Neural cell (in vitro differentiated cells): ENCODE measurements around the gene TMEM187. TPM values are rescaled to one million over a fixed set of nuclear protein-coding genes. Genes with fewer than 3 reads are reported as not detected.

Experiments used
- H2AFZ ChIP-seq: fragments of 200-600, 300-800 bp; sonication (generic), shearing (Covaris generic); 2 replicates; pipeline ENCODE4 v1.6.0; 2014; ENCODE audit warnings: low read depth, mild to moderate bottlenecking, antibody characterized with exemption, low read length, moderate library complexity
- H3F3A ChIP-seq: fragments of 200-600 bp; shearing (Covaris generic); 2 replicates; pipeline ENCODE4 v1.6.1; 2016; ENCODE audit warnings: mild to moderate bottlenecking, moderate library complexity, mixed read lengths, antibody characterized with exemption, low read length; ENCODE audit not compliant: insufficient read depth, poor library complexity, severe bottlenecking
- H3K27ac ChIP-seq: fragments of 200-600, 300-800 bp; sonication (generic), shearing (Covaris generic); 2 replicates; pipeline ENCODE4 v1.5.1; 2014; ENCODE audit warnings: mild to moderate bottlenecking, low read length, moderate library complexity
- H3K27me3 ChIP-seq: fragments of 300-800, 200-600 bp; sonication (generic), shearing (Covaris generic); 2 replicates; pipeline ENCODE4 v1.6.0; 2014; ENCODE audit warnings: mild to moderate bottlenecking, low read depth, low read length, moderate library complexity; ENCODE audit not compliant: insufficient read depth
- H3K36me3 ChIP-seq: fragments of 300-800, 200-600 bp; sonication (generic), shearing (Covaris generic); 2 replicates; pipeline ENCODE4 v1.5.1; 2014; ENCODE audit warnings: mild to moderate bottlenecking, antibody characterized with exemption, low read length, moderate library complexity; ENCODE audit not compliant: insufficient read depth
- H3K4me2 ChIP-seq: fragments of 300-800, 200-600 bp; sonication (generic), shearing (Covaris generic); 2 replicates; pipeline ENCODE4 v1.6.0; 2014; ENCODE audit warnings: mild to moderate bottlenecking, low read length
- H3K4me3 ChIP-seq: fragments of 300-800, 200-600 bp; sonication (generic), shearing (Covaris generic); 2 replicates; pipeline ENCODE4 v1.5.1; 2014; ENCODE audit warnings: mild to moderate bottlenecking, low read length, moderate library complexity
- H3K79me2 ChIP-seq: fragments of 200-600 bp; shearing (Covaris generic); replicated peaks from 2 replicates; pipeline ENCODE4 v1.6.0; 2014; ENCODE audit warnings: mild to moderate bottlenecking, low read length, moderate library complexity; ENCODE audit not compliant: insufficient read depth
- H3K9ac ChIP-seq: fragments of 300-800, 200-600 bp; sonication (generic), shearing (Covaris generic); 2 replicates; pipeline ENCODE4 v1.6.1; 2016; ENCODE audit warnings: mild to moderate bottlenecking, low read length, mixed read lengths
- H3K9me2 ChIP-seq: fragments of 200-600 bp; shearing (Covaris generic); 2 replicates; pipeline ENCODE4 v1.6.1; 2016; ENCODE audit warnings: mild to moderate bottlenecking, low read length, mixed read lengths; ENCODE audit not compliant: insufficient read depth
- H3K9me3 ChIP-seq: fragments of 200-600, 300-800 bp; sonication (generic), shearing (Covaris generic); 2 replicates; pipeline ENCODE4 v1.6.1; 2016; ENCODE audit warnings: mild to moderate bottlenecking, mixed run types, low read length, moderate library complexity, mixed read lengths
- H4K20me1 ChIP-seq: fragments of 200-600 bp; shearing (Covaris generic); 2 replicates; pipeline ENCODE4 v1.6.1; 2016; ENCODE audit warnings: mild to moderate bottlenecking, mixed run types; ENCODE audit not compliant: insufficient read depth
- EP300 ChIP-seq: fragments of 450-650 bp; conservative IDR thresholded peaks from 2 replicates; pipeline ENCODE4 v1.6.1; 2014; ENCODE audit warnings: antibody characterized with exemption, mild to moderate bottlenecking, moderate library complexity; ENCODE audit not compliant: poor library complexity, severe bottlenecking
- EZH2 ChIP-seq: fragments of 200-600, 300-800 bp; shearing (Covaris generic), sonication (generic); IDR thresholded peaks from 2 replicates; pipeline ENCODE4 v1.6.1; 2014; ENCODE audit warnings: antibody characterized with exemption, low read length, borderline replicate concordance, mild to moderate bottlenecking; ENCODE audit not compliant: insufficient read depth, poor library complexity, severe bottlenecking
- MXI1 ChIP-seq: fragments of 450-650 bp; conservative IDR thresholded peaks from 2 replicates; pipeline ENCODE4 v1.6.1; 2014; ENCODE audit warnings: antibody characterized with exemption, mild to moderate bottlenecking; ENCODE audit not compliant: poor library complexity, severe bottlenecking
- POLR2AphosphoS5 ChIP-seq: IDR thresholded peaks from 2 replicates; pipeline ENCODE4 v1.6.1; 2012
- RAD21 ChIP-seq: fragments of 450-650 bp; conservative IDR thresholded peaks from 2 replicates; pipeline ENCODE4 v1.6.1; 2014; ENCODE audit warnings: antibody characterized with exemption, mild to moderate bottlenecking, moderate library complexity
- SMC3 ChIP-seq: fragments of 450-650 bp; conservative IDR thresholded peaks from 2 replicates; pipeline ENCODE4 v1.6.1; 2014; ENCODE audit warnings: antibody characterized with exemption, mild to moderate bottlenecking, moderate library complexity; ENCODE audit not compliant: poor library complexity
- TAF1 ChIP-seq: IDR thresholded peaks from 2 replicates; pipeline ENCODE4 v1.6.1; 2012; ENCODE audit warnings: low read depth
- polyA plus RNA-seq: library from polyadenylated mRNA; depleted of rRNA; stranded (reverse); fragments of >200 nt; gene quantifications from 2 replicates; pipeline ENCODE4 v1.2.3, GENCODE V29; 2014
- TF ChIP-seq, protein P1 (sequence below): fragments of 450-650 bp; IDR thresholded peaks from 2 replicates; pipeline ENCODE4 v1.5.1; 2014; ENCODE audit warnings: antibody characterized with exemption, mild to moderate bottlenecking, moderate library complexity; ENCODE audit not compliant: poor library complexity, severe bottlenecking
- TF ChIP-seq, protein P2 (sequence below): IDR thresholded peaks from 2 replicates; pipeline ENCODE4 v1.6.1; 2012; ENCODE audit warnings: borderline replicate concordance

The TMEM187 gene
- polyA plus RNA-seq, 1 donor from 2014 or later, result 5.2 TPM

DNA sequence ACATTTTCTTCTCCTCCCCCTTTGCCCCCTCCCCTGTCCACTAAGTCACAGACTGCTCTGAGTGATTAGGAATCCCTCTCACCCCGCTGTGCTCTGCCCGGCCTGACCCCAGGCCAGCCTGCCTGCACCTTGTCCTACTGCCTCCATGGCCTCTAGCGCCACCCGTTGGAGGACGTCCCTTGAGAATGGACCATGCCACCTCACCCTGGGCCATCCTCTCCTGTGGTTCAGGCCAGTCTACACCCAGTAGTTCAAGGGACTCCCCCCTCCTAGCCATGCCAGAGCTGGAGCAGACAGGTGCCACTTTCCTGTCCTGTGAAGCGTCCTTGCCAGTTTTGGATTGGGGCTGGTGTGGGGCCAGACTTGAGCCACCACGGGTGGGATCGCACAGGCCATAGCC lies 56.9 kb downstream of the TMEM187 start:
- H2AFZ ChIP-seq, result no peak overlapping the region
- TF ChIP-seq EP300 (no peak), MXI1 (no peak), EZH2 (no peak), TAF1 (no peak), RAD21 (no peak), SMC3 (no peak), POLR2AphosphoS5 (no peak)
- TF ChIP-seq, protein P1, sequence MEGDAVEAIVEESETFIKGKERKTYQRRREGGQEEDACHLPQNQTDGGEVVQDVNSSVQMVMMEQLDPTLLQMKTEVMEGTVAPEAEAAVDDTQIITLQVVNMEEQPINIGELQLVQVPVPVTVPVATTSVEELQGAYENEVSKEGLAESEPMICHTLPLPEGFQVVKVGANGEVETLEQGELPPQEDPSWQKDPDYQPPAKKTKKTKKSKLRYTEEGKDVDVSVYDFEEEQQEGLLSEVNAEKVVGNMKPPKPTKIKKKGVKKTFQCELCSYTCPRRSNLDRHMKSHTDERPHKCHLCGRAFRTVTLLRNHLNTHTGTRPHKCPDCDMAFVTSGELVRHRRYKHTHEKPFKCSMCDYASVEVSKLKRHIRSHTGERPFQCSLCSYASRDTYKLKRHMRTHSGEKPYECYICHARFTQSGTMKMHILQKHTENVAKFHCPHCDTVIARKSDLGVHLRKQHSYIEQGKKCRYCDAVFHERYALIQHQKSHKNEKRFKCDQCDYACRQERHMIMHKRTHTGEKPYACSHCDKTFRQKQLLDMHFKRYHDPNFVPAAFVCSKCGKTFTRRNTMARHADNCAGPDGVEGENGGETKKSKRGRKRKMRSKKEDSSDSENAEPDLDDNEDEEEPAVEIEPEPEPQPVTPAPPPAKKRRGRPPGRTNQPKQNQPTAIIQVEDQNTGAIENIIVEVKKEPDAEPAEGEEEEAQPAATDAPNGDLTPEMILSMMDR, result no peak
- TF ChIP-seq, protein P2, sequence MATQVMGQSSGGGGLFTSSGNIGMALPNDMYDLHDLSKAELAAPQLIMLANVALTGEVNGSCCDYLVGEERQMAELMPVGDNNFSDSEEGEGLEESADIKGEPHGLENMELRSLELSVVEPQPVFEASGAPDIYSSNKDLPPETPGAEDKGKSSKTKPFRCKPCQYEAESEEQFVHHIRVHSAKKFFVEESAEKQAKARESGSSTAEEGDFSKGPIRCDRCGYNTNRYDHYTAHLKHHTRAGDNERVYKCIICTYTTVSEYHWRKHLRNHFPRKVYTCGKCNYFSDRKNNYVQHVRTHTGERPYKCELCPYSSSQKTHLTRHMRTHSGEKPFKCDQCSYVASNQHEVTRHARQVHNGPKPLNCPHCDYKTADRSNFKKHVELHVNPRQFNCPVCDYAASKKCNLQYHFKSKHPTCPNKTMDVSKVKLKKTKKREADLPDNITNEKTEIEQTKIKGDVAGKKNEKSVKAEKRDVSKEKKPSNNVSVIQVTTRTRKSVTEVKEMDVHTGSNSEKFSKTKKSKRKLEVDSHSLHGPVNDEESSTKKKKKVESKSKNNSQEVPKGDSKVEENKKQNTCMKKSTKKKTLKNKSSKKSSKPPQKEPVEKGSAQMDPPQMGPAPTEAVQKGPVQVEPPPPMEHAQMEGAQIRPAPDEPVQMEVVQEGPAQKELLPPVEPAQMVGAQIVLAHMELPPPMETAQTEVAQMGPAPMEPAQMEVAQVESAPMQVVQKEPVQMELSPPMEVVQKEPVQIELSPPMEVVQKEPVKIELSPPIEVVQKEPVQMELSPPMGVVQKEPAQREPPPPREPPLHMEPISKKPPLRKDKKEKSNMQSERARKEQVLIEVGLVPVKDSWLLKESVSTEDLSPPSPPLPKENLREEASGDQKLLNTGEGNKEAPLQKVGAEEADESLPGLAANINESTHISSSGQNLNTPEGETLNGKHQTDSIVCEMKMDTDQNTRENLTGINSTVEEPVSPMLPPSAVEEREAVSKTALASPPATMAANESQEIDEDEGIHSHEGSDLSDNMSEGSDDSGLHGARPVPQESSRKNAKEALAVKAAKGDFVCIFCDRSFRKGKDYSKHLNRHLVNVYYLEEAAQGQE, result no peak
- H3K4me3 ChIP-seq, result no peak overlapping the region
- no peak overlapping the region for H3K27ac ChIP-seq
- H4K20me1 ChIP-seq, result no peaks in the 10 kb centered on the region
- H3F3A ChIP-seq, result no peaks in the 10 kb centered on the region
- no peak overlapping the region for H3K9ac ChIP-seq
- no peaks in the 10 kb centered on the region for H3K27me3 ChIP-seq
- no peaks in the 10 kb centered on the region for H3K79me2 ChIP-seq
- H3K9me3 ChIP-seq, result no peaks in the 10 kb centered on the region
- no peaks in the 10 kb centered on the region for H3K36me3 ChIP-seq
- no peak overlapping the region for H3K4me2 ChIP-seq
- no peaks in the 10 kb centered on the region for H3K9me2 ChIP-seq

DNA sequence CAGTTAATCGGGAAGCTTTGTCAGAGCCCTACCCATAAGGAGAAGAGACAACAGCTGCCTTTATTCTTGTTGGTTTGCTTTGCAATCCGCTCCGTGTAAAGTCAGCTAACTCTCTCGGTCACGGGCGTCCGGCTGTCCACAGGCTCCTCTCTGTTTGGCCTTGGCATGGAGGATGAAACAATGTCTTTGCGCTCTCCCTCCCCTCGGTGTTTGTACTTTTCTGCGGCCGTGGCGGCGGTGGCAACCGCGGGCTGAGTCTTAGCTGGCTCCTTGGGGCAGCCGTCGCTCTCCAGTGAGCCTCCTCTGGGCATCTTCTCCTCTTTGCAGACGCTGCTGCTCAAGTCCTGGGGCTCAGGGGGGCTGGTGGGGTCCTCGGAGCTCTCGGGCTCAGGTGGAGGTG lies 57.7 kb downstream of the TMEM187 start:
- Histone ChIP-seq H2AFZ (no peak overlapping the region), H3F3A (no peaks in the 10 kb centered on the region), H3K9me3 (no peaks in the 10 kb centered on the region), H3K36me3 (no peaks in the 10 kb centered on the region), H3K4me3 (no peak overlapping the region), H3K9ac (no peak overlapping the region), H3K27ac (no peak overlapping the region), H4K20me1 (no peaks in the 10 kb centered on the region), H3K27me3 (no peaks in the 10 kb centered on the region), H3K4me2 (no peak overlapping the region), H3K9me2 (no peaks in the 10 kb centered on the region), H3K79me2 (no peaks in the 10 kb centered on the region)
- TF ChIP-seq EZH2 (no peak), SMC3 (no peak), RAD21 (no peak), EP300 (no peak), MXI1 (no peak), POLR2AphosphoS5 (no peak), TAF1 (no peak)
- TF ChIP-seq, protein P2, result no peak
- TF ChIP-seq, protein P1, result no peak
